Measurements from ENCODE around the gene ELAVL3.
"Not testable (repeated sequence)": the region's sequence is repeated elsewhere in the genome, so short reads cannot be mapped to it uniquely, and the experiment has no call there.

The ELAVL3 gene

GRCh38 chr19:11447347-11448262, 33.2 kb downstream of the ELAVL3 start:
- Histone ChIP-seq H3K9me3 (ENCODE audit: control insufficient read depth, insufficient read depth, low read depth, low read length) (no peaks in the 10 kb centered on the region), H3K4me3 (ENCODE audit: low read depth, low read length) (no peak overlapping the region), H3K4me1 (ENCODE audit: control insufficient read depth, insufficient read depth, low read length) (peaks cover 13% of the 10 kb centered on the region), H3K9ac (ENCODE audit: low read length) (no peak overlapping the region), H3K27ac (ENCODE audit: low read depth, low read length) (no peak overlapping the region), H3K36me3 (ENCODE audit: control insufficient read depth, insufficient read depth, low read length) (peaks cover 66% of the 10 kb centered on the region), H3K27me3 (ENCODE audit: control insufficient read depth, insufficient read depth, low read length) (no peaks in the 10 kb centered on the region)

- Histone ChIP-seq H3K9me3 (ENCODE audit: control insufficient read depth, insufficient read depth, low read depth, low read length) (no peaks in the 10 kb centered on the region), H3K36me3 (ENCODE audit: control insufficient read depth, insufficient read depth, low read length) (peaks cover 75% of the 10 kb centered on the region), H3K27ac (ENCODE audit: low read depth, low read length) (no peak overlapping the region), H3K27me3 (ENCODE audit: control insufficient read depth, insufficient read depth, low read length) (no peaks in the 10 kb centered on the region), H3K9ac (ENCODE audit: low read length) (no peak overlapping the region), H3K4me1 (ENCODE audit: control insufficient read depth, insufficient read depth, low read length) (peaks cover 6% of the 10 kb centered on the region), H3K4me3 (ENCODE audit: low read depth, low read length) (no peak overlapping the region)
Measured at GRCh38 chr19:11446652-11447301, 34.1 kb downstream of the ELAVL3 start.

- Histone ChIP-seq H3K27ac (ENCODE audit: low read depth, low read length) (no peak overlapping the region), H3K27me3 (ENCODE audit: control insufficient read depth, insufficient read depth, low read length) (no peaks in the 10 kb centered on the region), H3K9me3 (ENCODE audit: control insufficient read depth, insufficient read depth, low read depth, low read length) (no peaks in the 10 kb centered on the region), H3K9ac (ENCODE audit: low read length) (no peak overlapping the region), H3K4me1 (ENCODE audit: control insufficient read depth, insufficient read depth, low read length) (peaks cover 4% of the 10 kb centered on the region; the same call in 1 of the 2 replicates), H3K4me3 (ENCODE audit: low read depth, low read length) (no peak overlapping the region), H3K36me3 (ENCODE audit: control insufficient read depth, insufficient read depth, low read length) (peaks cover 80% of the 10 kb centered on the region)
Measured at GRCh38 chr19:11446271-11446651, 34.6 kb downstream of the ELAVL3 start.

- no peak overlapping the region for H3K9ac ChIP-seq (ENCODE audit: low read length)
- peaks cover 88% of the 10 kb centered on the region for H3K36me3 ChIP-seq (ENCODE audit: control insufficient read depth, insufficient read depth, low read length)
Measured at GRCh38 chr19:11445141-11445540, 35.7 kb downstream of the ELAVL3 start.

GRCh38 chr19:11444059-11444458, 36.8 kb downstream of the ELAVL3 start:
- Histone ChIP-seq H3K9me3 (ENCODE audit: control insufficient read depth, insufficient read depth, low read depth, low read length) (no peaks in the 10 kb centered on the region), H3K36me3 (ENCODE audit: control insufficient read depth, insufficient read depth, low read length) (peaks cover 85% of the 10 kb centered on the region), H3K27me3 (ENCODE audit: control insufficient read depth, insufficient read depth, low read length) (no peaks in the 10 kb centered on the region), H3K9ac (ENCODE audit: low read length) (no peak overlapping the region), H3K4me1 (ENCODE audit: control insufficient read depth, insufficient read depth, low read length) (no peaks in the 10 kb centered on the region), H3K4me3 (ENCODE audit: low read depth, low read length) (no peak overlapping the region), H3K27ac (ENCODE audit: low read depth, low read length) (no peak overlapping the region)

More at GRCh38 chr19:11445141-11445540, 35.7 kb downstream of the ELAVL3 start:
- Histone ChIP-seq H3K9me3 (ENCODE audit: control insufficient read depth, insufficient read depth, low read depth, low read length) (no peaks in the 10 kb centered on the region), H3K4me1 (ENCODE audit: control insufficient read depth, insufficient read depth, low read length) (no peaks in the 10 kb centered on the region), H3K27me3 (ENCODE audit: control insufficient read depth, insufficient read depth, low read length) (no peaks in the 10 kb centered on the region), H3K4me3 (ENCODE audit: low read depth, low read length) (no peak overlapping the region), H3K27ac (ENCODE audit: low read depth, low read length) (no peak overlapping the region)

- no peak overlapping the region for H3K27ac ChIP-seq (ENCODE audit: low read depth, low read length)
- H3K36me3 ChIP-seq (ENCODE audit: control insufficient read depth, insufficient read depth, low read length), result peaks cover 62% of the 10 kb centered on the region
- H3K9ac ChIP-seq (ENCODE audit: low read length), result no peak overlapping the region
- peaks cover 6% of the 10 kb centered on the region for H3K4me1 ChIP-seq (ENCODE audit: control insufficient read depth, insufficient read depth, low read length)
- no peaks in the 10 kb centered on the region for H3K27me3 ChIP-seq (ENCODE audit: control insufficient read depth, insufficient read depth, low read length)
- no peaks in the 10 kb centered on the region for H3K9me3 ChIP-seq (ENCODE audit: control insufficient read depth, insufficient read depth, low read depth, low read length)
- no peak overlapping the region for H3K4me3 ChIP-seq (ENCODE audit: low read depth, low read length)
Measured at GRCh38 chr19:11437955-11438354, 42.9 kb downstream of the ELAVL3 start.

GRCh38 chr19:11435833-11436313, 45.0 kb downstream of the ELAVL3 start:
- Histone ChIP-seq H3K4me1 (ENCODE audit: control insufficient read depth, insufficient read depth, low read length) (peaks cover 6% of the 10 kb centered on the region), H3K36me3 (ENCODE audit: control insufficient read depth, insufficient read depth, low read length) (peaks cover 41% of the 10 kb centered on the region), H3K9ac (ENCODE audit: low read length) (peak overlapping the region; percentile 98), H3K4me3 (ENCODE audit: low read depth, low read length) (peak overlapping the region; percentile 100), H3K9me3 (ENCODE audit: control insufficient read depth, insufficient read depth, low read depth, low read length) (no peaks in the 10 kb centered on the region), H3K27ac (ENCODE audit: low read depth, low read length) (peak overlapping the region; percentile 88), H3K27me3 (ENCODE audit: control insufficient read depth, insufficient read depth, low read length) (no peaks in the 10 kb centered on the region)

- Histone ChIP-seq H3K4me3 (ENCODE audit: low read depth, low read length) (peak within 1 kb of the TSS; percentile 100), H3K27me3 (ENCODE audit: control insufficient read depth, insufficient read depth, low read length) (no peaks in the 10 kb centered on the region), H3K36me3 (ENCODE audit: control insufficient read depth, insufficient read depth, low read length) (peaks cover 35% of the 10 kb centered on the region), H3K27ac (ENCODE audit: low read depth, low read length) (peak within 1 kb of the TSS; percentile 88), H3K9me3 (ENCODE audit: control insufficient read depth, insufficient read depth, low read depth, low read length) (no peaks in the 10 kb centered on the region), H3K4me1 (ENCODE audit: control insufficient read depth, insufficient read depth, low read length) (peaks cover 6% of the 10 kb centered on the region), H3K9ac (ENCODE audit: low read length) (peak within 1 kb of the TSS; percentile 98)
Measured at GRCh38 chr19:11435057-11435832, 45.6 kb downstream of the ELAVL3 start, which contains the start of the genes ODAD3 and PRKCSH. Gene ODAD3, minus strand, starts transcription at chr19:11435121. Its CDS starts 105 bp downstream, at chr19:11435016. Gene PRKCSH, plus strand, starts transcription at chr19:11435635. Its CDS starts 483 bp downstream, at chr19:11436118.

- Histone ChIP-seq H3K4me1 (ENCODE audit: control insufficient read depth, insufficient read depth, low read length) (peaks cover 6% of the 10 kb centered on the region), H3K9ac (ENCODE audit: low read length) (peak overlapping the region; percentile 5), H3K36me3 (ENCODE audit: control insufficient read depth, insufficient read depth, low read length) (peaks cover 31% of the 10 kb centered on the region), H3K4me3 (ENCODE audit: low read depth, low read length) (peak overlapping the region; percentile 100), H3K27me3 (ENCODE audit: control insufficient read depth, insufficient read depth, low read length) (no peaks in the 10 kb centered on the region), H3K27ac (ENCODE audit: low read depth, low read length) (no peak overlapping the region), H3K9me3 (ENCODE audit: control insufficient read depth, insufficient read depth, low read depth, low read length) (no peaks in the 10 kb centered on the region)
Measured at GRCh38 chr19:11434703-11435056, 46.2 kb downstream of the ELAVL3 start.

- H3K4me1 ChIP-seq (ENCODE audit: control insufficient read depth, insufficient read depth, low read length); H3K27ac ChIP-seq (ENCODE audit: low read depth, low read length); H3K27me3 ChIP-seq (ENCODE audit: control insufficient read depth, insufficient read depth, low read length); H3K9me3 ChIP-seq (ENCODE audit: control insufficient read depth, insufficient read depth, low read depth, low read length); H3K9ac ChIP-seq (ENCODE audit: low read length); H3K4me3 ChIP-seq (ENCODE audit: low read depth, low read length): not testable (repeated sequence)
- peaks cover 24% of the 10 kb centered on the region for H3K36me3 ChIP-seq (ENCODE audit: control insufficient read depth, insufficient read depth, low read length)
Measured at GRCh38 chr19:11433526-11433925, 47.3 kb downstream of the ELAVL3 start.

Data from HUES6 (cell line).